Tibial nerve (tissue), 4 donors: ENCODE data around the gene GTSE1. TPM values are rescaled to one million over a fixed set of nuclear protein-coding genes. Genes with fewer than 3 reads are reported as not detected.

ENCODE experiments used
- DNase-seq, 2 donors: peaks; one replicate each; pipeline ENCODE4 v3.0.0-alpha.2; 2019; ENCODE audit warnings: low spot score in 2 of 2
- H3K27ac ChIP-seq, 4 donors: fragments of 200-600 bp; sonication (generic) in 3 of 4; one replicate each; pipeline ENCODE4 v1.5.1; 2017 to 2019; ENCODE audit warnings: mild to moderate bottlenecking in 1 of 4
- H3K27me3 ChIP-seq, 2 donors: fragments of 200-600 bp; sonication (generic) in 1 of 2; one replicate each; pipeline versions ENCODE4 v1.5.1 to v1.6.0; 2017 to 2019
- H3K36me3 ChIP-seq, 3 donors: fragments of 200-600 bp; sonication (generic); one replicate each; pipeline ENCODE4 v1.5.1; 2018 to 2019
- H3K4me1 ChIP-seq, 4 donors: fragments of 200-600 bp; sonication (generic) in 3 of 4; one replicate each; pipeline ENCODE4 v1.5.1; 2017 to 2019
- H3K4me3 ChIP-seq, 4 donors: fragments of 200-600 bp; sonication (generic) in 3 of 4; one replicate each; pipeline ENCODE4 v1.5.1; 2017 to 2019; ENCODE audit warnings: mild to moderate bottlenecking in 1 of 4, moderate library complexity in 1 of 4
- H3K9me3 ChIP-seq, 4 donors: fragments of 200-600 bp; sonication (generic) in 3 of 4; one replicate each; pipeline ENCODE4 v1.5.1; 2017 to 2019
- CTCF ChIP-seq, 5 experiments: fragments of 200-600 bp in 3 of 5; fragments of 450-650 bp in 2 of 5; sonication (generic) in 3 of 5; IDR thresholded peaks; one replicate each; pipeline ENCODE4 v1.5.1; 2016 to 2019; ENCODE audit warnings: antibody characterized with exemption in 5 of 5, mild to moderate bottlenecking in 3 of 5, moderate library complexity in 2 of 5
- EP300 ChIP-seq, 2 donors: sonication (generic); formaldehyde crosslinking; IDR thresholded peaks; one replicate each; pipeline ENCODE4 v1.6.1; 2017; ENCODE audit warnings: antibody characterized with exemption in 2 of 2, mild to moderate bottlenecking in 1 of 2
- POLR2A ChIP-seq, 2 donors: fragments of 450-650 bp; IDR thresholded peaks; one replicate each; pipeline ENCODE4 v1.6.1; 2017; ENCODE audit warnings: antibody characterized with exemption in 2 of 2, mild to moderate bottlenecking in 2 of 2, moderate library complexity in 2 of 2
- WGBS, 2 donors: methylation state at CpG; one replicate each; pipeline ENCODE4 v1.1.5; 2018; 5-methylcytosine and 5-hydroxymethylcytosine counted together
- total RNA-seq, 4 donors: library from RNA; depleted of rRNA; stranded (reverse); fragments of >200 nt; gene quantifications; one replicate each; pipeline ENCODE4 v1.1.0, GENCODE V29; 2016

GTSE1 gene
- total RNA-seq, 4 donors from 2014 or later: 0.30 to 3.3 TPM; not detected in 2

GRCh38 chr22:46367707-46368191 is 71.1 kb downstream of the GTSE1 start:
- peaks cover 0 to 38% of the 10 kb centered on the region in 2 donors for H3K27me3 ChIP-seq
- 35 to 39% methylated on average over 17 to 19 of the region's 19 CpGs for WGBS, 2 donors
- peak; percentile 47 to 61 for DNase-seq

GRCh38 chr22:46368422-46368821 is 71.8 kb downstream of the GTSE1 start:
- no peaks in the 10 kb centered on the region for H3K36me3 ChIP-seq
- peaks cover 0 to 4% (median 2%) of the 10 kb centered on the region in 4 donors for H3K4me1 ChIP-seq
- no peak for TF ChIP-seq EP300 (IDR thresholded peaks at IDR 0.05)
- TF ChIP-seq CTCF (IDR thresholded peaks at IDR 0.05): no peak
- no peak for TF ChIP-seq POLR2A (IDR thresholded peaks at IDR 0.05)
- no peak for DNase-seq
- no peaks in the 10 kb centered on the region for H3K9me3 ChIP-seq
- 73 to 76% methylated on average over 12 of the region's 12 CpGs for WGBS, 2 donors
- peaks cover 0 to 37% of the 10 kb centered on the region in 2 donors for H3K27me3 ChIP-seq
- H3K4me3 ChIP-seq: no peak overlapping the region
- no peak overlapping the region for H3K27ac ChIP-seq

More at GRCh38 chr22:46367707-46368191, 71.1 kb downstream of the GTSE1 start:
- peaks cover 0 to 4% (median 2%) of the 10 kb centered on the region in 4 donors for H3K4me1 ChIP-seq
- H3K27ac ChIP-seq: no peak overlapping the region
- TF ChIP-seq POLR2A (IDR thresholded peaks at IDR 0.05) (no peak), CTCF (IDR thresholded peaks at IDR 0.05) (peak; percentile 76 to 88 (median 85)), EP300 (IDR thresholded peaks at IDR 0.05) (no peak)
- H3K36me3 ChIP-seq: no peaks in the 10 kb centered on the region
- no peak overlapping the region for H3K4me3 ChIP-seq
- no peaks in the 10 kb centered on the region for H3K9me3 ChIP-seq

GRCh38 chr22:46368871-46369715 is 72.4 kb downstream of the GTSE1 start:
- H3K4me3 ChIP-seq: no peak overlapping the region
- 80 to 83% methylated on average over 23 to 25 of the region's 31 CpGs for WGBS, 2 donors
- DNase-seq: no peak
- H3K27me3 ChIP-seq: peaks cover 0 to 33% of the 10 kb centered on the region in 2 donors
- H3K36me3 ChIP-seq: no peaks in the 10 kb centered on the region
- no peak for TF ChIP-seq POLR2A (IDR thresholded peaks at IDR 0.05)
- H3K4me1 ChIP-seq: peaks cover 0 to 4% (median 2%) of the 10 kb centered on the region in 4 donors
- H3K27ac ChIP-seq: no peak overlapping the region
- no peaks in the 10 kb centered on the region for H3K9me3 ChIP-seq

- no peak for DNase-seq
- Histone ChIP-seq H3K4me3 (no peak overlapping the region), H3K27ac (no peak overlapping the region), H3K36me3 (no peaks in the 10 kb centered on the region), H3K9me3 (peaks cover 0 to 5% (median 0%) of the 10 kb centered on the region in 4 donors), H3K4me1 (peaks cover 0 to 4% (median 2%) of the 10 kb centered on the region in 4 donors), H3K27me3 (peaks cover 0 to 25% of the 10 kb centered on the region in 2 donors)
- 78 to 80% methylated on average over 24 to 25 of the region's 25 CpGs for WGBS, 2 donors
- TF ChIP-seq CTCF (IDR thresholded peaks at IDR 0.05) (no peak), POLR2A (IDR thresholded peaks at IDR 0.05) (no peak), EP300 (IDR thresholded peaks at IDR 0.05) (no peak)
These were observed 73.3 kb downstream of the GTSE1 start for GRCh38 chr22:46369716-46370583.

- WGBS, 2 donors: 78 to 84% methylated on average over 15 of the region's 15 CpGs
- Histone ChIP-seq H3K4me3 (no peak overlapping the region), H3K27ac (no peak overlapping the region), H3K27me3 (peaks cover 0 to 18% of the 10 kb centered on the region in 2 donors), H3K4me1 (peaks cover 0 to 4% (median 2%) of the 10 kb centered on the region in 4 donors), H3K36me3 (no peaks in the 10 kb centered on the region), H3K9me3 (peaks cover 0 to 12% (median 0%) of the 10 kb centered on the region in 4 donors)
- TF ChIP-seq POLR2A (IDR thresholded peaks at IDR 0.05) (no peak), EP300 (IDR thresholded peaks at IDR 0.05) (no peak), CTCF (IDR thresholded peaks at IDR 0.05) (no peak)
- no peak for DNase-seq
These were observed 74.1 kb downstream of the GTSE1 start for GRCh38 chr22:46370584-46371291.
